ENCODE data around the gene TXNDC11. TPM values are rescaled to one million over a fixed set of nuclear protein-coding genes. Genes with fewer than 3 reads are reported as not detected.

TXNDC11 gene
- polyA plus RNA-seq, 4 donors: 27.6 to 42.1 (median 40.2) TPM

GRCh38 chr16:11635113-11635652 is 107.5 kb downstream of the TXNDC11 start:
- DNase-seq (ENCODE audit: low read depth in 4 of 4, low spot score in 3 of 4): no peak

- no peak for DNase-seq (ENCODE audit: low read depth in 4 of 4, low spot score in 3 of 4)
Measured at GRCh38 chr16:11634312-11634711, 108.3 kb downstream of the TXNDC11 start.

DNA sequence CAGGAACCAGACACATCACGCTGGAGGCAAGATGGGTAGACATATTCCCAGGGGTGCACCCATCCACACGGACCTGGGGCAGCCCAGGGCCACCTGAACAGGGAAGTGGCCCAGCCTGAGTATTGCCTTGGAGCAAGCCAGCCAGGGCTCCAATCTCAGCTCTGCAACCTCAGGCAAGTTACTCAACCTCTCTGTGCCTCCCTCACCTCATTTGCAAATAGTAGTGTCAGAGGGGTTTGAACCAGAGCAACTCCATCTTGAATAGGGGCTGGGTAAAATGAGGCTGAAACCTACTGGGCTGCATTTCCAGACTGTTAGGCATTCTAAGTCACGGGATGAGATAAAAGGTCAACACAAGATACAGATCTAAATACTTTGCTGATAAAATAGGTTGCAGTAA is 109.5 kb downstream of the TXNDC11 start:
- DNase-seq (ENCODE audit: low read depth in 4 of 4, low spot score in 3 of 4): no peak

GRCh38 chr16:11632455-11632939 is 110.2 kb downstream of the TXNDC11 start:
- no peak for DNase-seq (ENCODE audit: low read depth in 4 of 4, low spot score in 3 of 4)

GRCh38 chr16:11631214-11631613 is 111.4 kb downstream of the TXNDC11 start:
- no peak for DNase-seq (ENCODE audit: low read depth in 4 of 4, low spot score in 3 of 4)

DNA sequence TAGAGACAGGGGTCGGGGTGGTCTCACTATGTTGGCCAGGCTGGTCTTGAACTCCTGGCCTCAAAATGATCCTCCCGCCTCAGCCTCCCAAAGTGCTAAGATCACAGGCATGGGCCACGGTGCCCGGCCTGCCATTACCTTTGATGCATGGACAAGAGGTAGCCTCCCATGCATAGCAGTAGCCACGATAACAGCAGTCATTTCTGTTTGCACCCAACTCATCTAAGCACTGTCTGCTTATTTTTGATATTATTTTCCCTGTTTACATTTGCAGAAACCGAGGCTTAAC is 111.9 kb downstream of the TXNDC11 start:
- no peak for DNase-seq (ENCODE audit: low read depth in 4 of 4, low spot score in 3 of 4)

DNA sequence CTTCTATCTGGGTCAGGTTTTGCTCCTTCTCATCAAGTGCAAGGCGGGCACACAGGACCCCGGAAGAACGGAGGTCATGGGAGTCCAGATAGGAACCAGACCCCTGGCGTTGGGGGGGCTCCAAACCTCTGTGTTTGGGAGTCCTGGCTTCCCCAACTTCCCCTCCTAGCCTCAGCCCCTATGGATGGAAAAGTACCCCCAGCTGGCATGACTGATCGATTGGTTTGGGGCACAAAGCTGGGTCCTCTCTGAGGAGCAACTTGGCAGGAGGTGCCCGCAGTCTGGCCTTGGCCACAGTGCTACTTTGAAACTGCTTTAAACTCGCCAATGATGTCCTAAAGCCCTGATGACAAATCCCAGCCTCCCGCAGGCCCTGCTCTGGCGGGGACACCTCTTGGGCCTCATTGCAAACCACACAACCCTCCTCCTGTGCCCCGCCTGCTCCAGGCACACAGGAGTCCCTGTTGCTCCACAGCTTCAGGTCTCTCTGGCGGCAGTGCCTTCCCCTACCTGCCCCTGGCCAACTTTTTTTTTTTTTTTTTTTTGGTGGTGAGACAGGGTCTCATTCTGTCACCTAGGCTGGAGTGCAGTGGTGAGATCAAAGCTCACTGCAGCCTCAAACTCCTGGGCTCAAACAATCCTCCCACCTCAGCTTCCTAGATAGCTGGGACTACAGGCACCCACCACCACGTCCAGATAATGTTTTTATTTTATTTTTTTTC is 112.5 kb downstream of the TXNDC11 start:
- no peak for DNase-seq (ENCODE audit: low read depth in 4 of 4, low spot score in 3 of 4)

Other genes with a start within 250 kb of the TXNDC11 start
- gene LITAF, start 155.9 kb downstream of the TXNDC11 start, polyA plus RNA-seq (ENCODE audit: insufficient read length in 4 of 4): 100 to 1,000 TPM in 3 of 4 donors, 10 to 100 TPM in 1; 86.2 to 133 (median 120) TPM
- gene SNN, start 74.4 kb downstream of the TXNDC11 start, polyA plus RNA-seq (ENCODE audit: insufficient read length in 4 of 4): 10 to 100 TPM; 32.8 to 36.5 (median 33.9) TPM
- 100 to 1,000 TPM in 1 of 4 donors, 10 to 100 TPM in 3; 67.6 to 100 (median 83.4) TPM for gene ZC3H7A, start 54.4 kb upstream of the TXNDC11 start, polyA plus RNA-seq (ENCODE audit: insufficient read length in 4 of 4)
- gene RSL1D1, start 108.7 kb upstream of the TXNDC11 start, polyA plus RNA-seq (ENCODE audit: insufficient read length in 4 of 4): 100 to 1,000 TPM; 206 to 271 (median 242) TPM
- gene GSPT1, start 173.1 kb upstream of the TXNDC11 start, polyA plus RNA-seq (ENCODE audit: insufficient read length in 4 of 4): 100 to 1,000 TPM in 3 of 4 donors, 10 to 100 TPM in 1; 84.6 to 133 (median 117) TPM
- gene NPIPB2, start 199.2 kb upstream of the TXNDC11 start, polyA plus RNA-seq (ENCODE audit: insufficient read length in 4 of 4): 10 to 100 TPM in 2 of 4 donors, 1 to 10 TPM in 2; 1.6 to 21.2 (median 5.8) TPM
- under 1 TPM in 1 of 4 donors, not detected in 3; 0.43 TPM for gene TNFRSF17, start 222.4 kb upstream of the TXNDC11 start, polyA plus RNA-seq (ENCODE audit: insufficient read length in 4 of 4)
- gene SNX29, start 233.9 kb upstream of the TXNDC11 start, polyA plus RNA-seq (ENCODE audit: insufficient read length in 4 of 4): 10 to 100 TPM; 14.1 to 32.1 (median 29.4) TPM